HL-60/S4 treated with phorbol 12-myristate 13-acetate at 8.2 ng/mL for 4 days and 3 days (cell line): ENCODE data around the gene CHST13.
"Not testable (repeated sequence)": the region's sequence is repeated elsewhere in the genome, so short reads cannot be mapped to it uniquely, and the experiment has no call there.

ENCODE experiments used
- in situ Hi-C: fragments of 300-500 bp; cut with MboI; formaldehyde crosslinking; loops from 2 replicates; pipeline ENCODE4 v1.15.0; 2022; ENCODE audit warnings: low sequenced_read_pairs

CHST13 gene

GRCh38 chr3:126581569-126581968, 57.6 kb downstream of the CHST13 start:
- in situ Hi-C loops = no loop called here

- in situ Hi-C loops = no loop called here
These were observed 58.4 kb downstream of the CHST13 start for GRCh38 chr3:126582311-126582710.

- in situ Hi-C loops = not testable (repeated sequence)
These were observed 67.6 kb downstream of the CHST13 start for GRCh38 chr3:126591515-126591914.
